Skin of body (tissue), 2 donors: ENCODE measurements around the gene ELOB. TPM values are rescaled to one million over a fixed set of nuclear protein-coding genes. Genes with fewer than 3 reads are reported as not detected.

ENCODE experiments used
- DNase-seq: peaks from one replicate; lab custom pipeline; 2025; lab: John Stamatoyannopoulos, UW
- total RNA-seq: library from RNA; depleted of rRNA; stranded (reverse); fragments of >200 nt; gene quantifications from one replicate; pipeline ENCODE4 v1.2.3, GENCODE V29; 2014

The ELOB gene
- total RNA-seq = 109 TPM

DNA sequence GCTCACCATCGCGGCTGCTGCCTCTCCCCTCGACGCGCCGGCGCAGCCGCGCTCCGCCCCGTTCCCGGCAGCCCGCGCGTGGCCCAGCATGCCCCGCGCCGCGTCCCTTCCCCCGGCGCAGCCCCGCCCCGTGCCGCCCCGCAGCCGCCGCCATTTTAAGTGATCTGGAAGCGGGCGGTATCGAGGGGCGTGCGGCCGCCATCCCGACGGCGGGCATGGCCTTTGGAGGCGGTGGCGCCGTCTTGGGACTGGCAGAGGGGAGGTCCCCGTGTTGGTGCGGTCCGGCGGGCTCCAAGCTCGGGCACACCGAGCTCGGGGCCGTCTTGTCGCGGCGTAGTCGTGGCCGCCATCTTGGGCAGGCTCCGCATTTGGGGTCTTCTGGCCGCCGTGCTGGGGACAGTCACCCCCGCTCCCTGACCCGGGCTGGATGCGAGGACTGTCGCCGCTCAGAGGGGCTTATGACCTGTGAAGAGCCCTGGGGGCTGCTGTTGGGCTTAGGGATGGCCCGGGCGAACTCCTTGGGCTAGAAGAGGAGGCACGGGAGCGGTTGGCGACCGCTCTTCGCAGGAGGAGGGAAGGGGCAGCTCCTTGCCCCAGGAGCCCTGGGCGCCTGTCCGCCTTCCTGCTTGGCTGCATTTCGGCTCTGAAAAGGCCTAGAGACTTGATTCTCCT is at the start of gene ELOB:
TSS of gene ELOB (minus strand) at position 50 of the 672 bp plus-strand sequence. CDS start at position 9, 41 bp downstream.
- peak; percentile 76 for DNase-seq

DNA sequence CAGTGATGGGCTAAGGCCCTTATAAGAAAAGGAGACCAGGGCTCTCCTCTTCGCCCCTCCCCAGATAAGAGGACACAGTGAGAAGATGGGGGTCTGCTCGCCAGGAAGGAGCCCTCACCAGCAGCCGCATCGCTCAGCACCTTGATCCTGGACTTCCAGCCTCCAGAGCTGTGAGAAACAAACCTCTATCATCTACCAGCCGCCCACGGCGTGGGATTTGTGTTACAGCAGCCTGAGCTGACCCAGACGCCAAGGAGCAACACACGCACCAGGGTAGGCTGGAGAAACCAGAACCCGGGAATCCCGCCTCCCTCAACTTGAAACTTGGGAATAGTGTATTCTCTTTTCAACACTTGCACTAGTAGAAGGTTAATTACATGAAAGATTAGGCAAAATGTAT is 48.8 kb upstream of the ELOB start:
- no peak for DNase-seq

DNA sequence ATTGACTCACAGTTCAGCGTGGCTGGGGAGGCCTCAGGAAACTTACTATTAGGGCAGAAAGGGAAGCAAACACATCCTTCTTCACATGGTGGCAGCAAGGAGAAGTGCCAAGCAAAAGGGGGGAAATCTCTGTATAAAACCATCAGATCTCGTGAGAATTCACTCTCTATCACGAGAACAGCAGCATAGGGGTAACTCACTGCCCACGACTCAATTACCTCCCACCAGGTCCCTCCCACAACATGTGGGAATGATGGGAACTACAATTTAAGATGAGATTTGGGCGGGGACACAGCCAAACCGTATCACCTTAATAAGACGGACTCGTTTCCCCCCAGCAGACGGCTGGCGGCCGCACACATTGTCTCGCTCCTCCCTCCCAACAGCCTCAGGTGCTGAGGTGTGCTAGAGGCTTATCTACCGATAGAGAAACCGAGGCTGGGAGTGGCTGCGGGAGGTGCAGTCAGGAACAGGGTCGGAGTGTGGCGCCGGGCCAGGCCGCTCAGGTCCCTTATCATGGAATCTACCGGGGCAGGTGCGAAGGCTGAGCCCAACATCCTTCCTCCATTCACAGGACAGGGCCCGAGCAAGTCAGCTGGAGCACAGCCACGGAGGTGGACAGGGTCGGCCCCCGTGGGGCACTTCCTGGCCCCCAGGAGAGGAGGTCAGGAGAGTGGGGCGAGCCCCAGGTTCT is 48.1 kb upstream of the ELOB start:
- DNase-seq = no peak

DNA sequence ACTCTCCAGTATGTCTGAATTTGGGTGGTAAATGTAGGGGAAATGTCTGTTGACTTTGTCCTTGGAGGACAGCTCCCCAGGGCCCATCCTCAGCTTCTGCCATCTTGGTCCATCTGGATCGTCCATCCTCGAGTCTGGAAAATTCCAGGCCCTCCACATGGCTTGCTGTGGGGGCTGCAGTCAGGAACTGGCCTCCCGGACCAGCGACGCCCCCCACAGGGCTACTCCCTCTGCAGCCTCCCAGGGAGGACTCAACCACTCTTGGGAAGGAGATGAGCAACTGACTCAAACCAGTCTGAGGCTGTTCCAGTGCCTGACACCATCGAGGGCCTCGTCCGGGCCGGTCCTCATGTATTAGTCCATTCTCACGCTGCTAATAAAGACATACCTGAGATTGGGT is 47.5 kb upstream of the ELOB start:
- DNase-seq = no peak

DNA sequence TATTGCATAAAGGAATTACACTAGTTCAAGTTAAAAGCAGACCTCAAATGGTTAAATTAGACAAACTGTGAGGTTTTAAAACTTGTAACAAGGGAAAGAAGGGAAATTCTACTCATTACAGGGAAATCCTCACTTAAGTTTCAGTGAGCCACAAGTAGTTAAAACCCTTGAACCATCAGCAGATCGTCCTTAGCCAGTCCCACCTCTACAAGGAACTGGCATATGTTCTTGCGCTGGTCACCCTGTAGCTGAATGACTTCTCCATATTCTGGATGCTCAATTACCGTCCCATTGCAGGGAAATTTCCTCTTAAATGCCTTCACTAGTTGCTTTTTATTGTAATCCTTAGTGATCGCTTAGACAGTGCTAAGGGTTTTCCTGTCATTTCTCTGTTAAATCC is 45.4 kb upstream of the ELOB start:
- DNase-seq = no peak

DNA sequence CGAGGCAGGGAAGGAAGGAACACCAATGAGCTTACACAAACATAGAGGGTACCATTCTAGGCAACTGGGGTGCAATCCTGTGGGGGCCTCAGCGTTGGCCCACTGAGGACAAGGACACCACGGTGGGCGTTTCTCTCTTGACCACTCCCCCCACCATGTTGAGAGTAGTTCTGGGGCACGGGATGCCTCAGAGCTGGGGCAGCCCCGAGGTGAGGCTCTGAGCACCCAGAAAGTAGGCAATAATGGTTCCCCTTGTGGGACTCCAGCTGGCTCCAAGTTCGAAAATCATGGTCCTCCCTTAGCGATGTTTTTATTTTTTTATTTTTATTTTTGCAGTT is 45.0 kb upstream of the ELOB start:
- DNase-seq = no peak

DNA sequence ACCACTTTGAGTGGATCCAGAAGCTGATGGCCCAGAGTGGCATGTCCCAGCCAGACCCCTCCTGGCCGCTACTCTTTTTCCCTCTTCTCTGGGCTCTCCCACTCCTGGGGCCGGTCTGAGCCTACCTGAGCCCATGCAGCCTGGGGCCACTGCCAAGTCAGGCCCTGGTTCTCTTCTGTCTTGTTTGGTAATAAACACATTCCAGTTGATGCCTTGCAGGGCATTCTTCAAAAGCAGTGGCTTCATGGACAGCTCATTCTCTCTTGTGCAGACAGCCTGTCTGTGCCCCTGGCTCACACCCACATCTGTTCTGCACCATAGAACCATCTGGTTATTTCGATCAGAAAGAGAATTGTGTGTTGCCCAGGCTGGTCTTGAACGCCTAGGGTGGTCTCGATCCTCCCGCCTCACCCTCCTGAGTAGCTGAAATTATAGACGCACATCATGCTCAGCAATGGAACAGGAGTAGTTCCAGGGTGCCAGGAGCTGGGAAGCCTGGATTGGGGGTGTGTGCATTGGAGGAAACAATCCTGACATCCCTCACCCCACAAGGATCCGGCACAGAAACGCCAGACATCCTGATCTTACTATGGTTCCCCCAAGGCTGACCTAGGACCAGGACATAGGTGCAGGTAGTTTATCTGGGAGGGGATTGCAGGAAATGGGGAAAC is 44.5 kb upstream of the ELOB start:
- DNase-seq = no peak

DNA sequence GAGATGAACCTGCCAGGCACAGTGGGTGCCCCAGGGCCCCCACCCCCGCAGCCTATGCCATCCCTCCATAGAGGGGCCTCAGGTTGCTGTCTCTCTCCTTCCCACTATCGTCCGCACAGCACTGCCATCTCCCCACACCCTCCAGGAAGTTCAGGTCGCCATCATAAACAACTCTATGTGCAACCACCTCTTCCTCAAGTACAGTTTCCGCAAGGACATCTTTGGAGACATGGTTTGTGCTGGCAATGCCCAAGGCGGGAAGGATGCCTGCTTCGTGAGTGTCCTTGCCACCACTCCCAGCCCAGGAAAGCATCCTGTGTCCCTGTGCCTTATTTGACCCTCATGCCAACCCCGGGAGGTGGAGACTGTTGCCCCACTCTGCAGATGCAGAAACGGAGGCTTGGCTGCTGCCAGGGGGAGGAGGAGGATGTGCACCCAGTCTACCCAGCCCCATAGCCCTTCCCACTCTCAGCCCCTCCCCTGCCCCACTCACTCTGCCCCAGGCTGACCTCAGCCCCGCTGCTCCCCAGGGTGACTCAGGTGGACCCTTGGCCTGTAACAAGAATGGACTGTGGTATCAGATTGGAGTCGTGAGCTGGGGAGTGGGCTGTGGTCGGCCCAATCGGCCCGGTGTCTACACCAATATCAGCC is 43.9 kb upstream of the ELOB start:
- no peak for DNase-seq

DNA sequence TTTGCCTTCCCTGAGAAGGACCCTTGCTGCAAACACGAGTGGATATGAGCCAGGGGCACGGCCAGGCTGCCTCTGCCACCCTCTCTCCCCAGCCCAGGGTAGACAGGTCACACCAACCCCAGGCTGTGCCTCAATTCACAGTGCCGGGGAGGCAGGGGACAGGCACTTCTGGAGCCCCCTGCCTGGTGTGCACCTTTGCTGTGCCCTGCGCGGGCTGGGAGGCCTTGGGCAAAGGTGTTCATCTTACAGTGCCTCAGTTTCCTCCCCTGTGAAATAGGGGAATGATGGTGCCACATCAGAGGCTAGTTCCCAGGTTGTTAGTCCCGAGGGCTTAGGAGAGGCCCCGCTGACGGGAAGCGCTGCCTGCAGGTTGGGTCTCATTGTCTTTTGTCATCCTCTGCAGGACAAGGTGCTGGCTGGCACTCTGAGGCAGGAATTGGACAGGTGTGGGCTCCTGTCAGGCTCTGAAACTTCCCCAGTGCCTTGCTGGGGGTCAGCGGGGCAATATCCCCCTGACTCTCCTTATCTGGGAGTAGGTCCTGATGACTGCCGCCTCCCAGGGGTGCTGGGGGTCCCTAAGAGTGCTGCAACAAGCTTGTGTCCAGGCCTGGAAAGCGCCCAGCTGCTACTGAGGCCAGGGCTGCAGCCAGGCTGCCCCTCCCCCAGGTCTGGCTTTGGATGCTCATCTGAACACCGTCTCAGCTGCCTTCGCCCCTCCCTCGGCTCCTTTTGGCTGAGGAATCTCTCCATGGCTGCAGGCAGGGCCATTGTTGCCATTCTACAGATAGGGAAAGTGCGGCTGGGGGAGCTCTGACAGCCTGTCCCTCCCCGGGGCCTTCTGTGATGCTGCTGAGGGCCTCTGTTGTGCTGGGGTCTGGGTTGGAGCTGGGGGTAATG is 43.1 kb upstream of the ELOB start:
- no peak for DNase-seq

DNA sequence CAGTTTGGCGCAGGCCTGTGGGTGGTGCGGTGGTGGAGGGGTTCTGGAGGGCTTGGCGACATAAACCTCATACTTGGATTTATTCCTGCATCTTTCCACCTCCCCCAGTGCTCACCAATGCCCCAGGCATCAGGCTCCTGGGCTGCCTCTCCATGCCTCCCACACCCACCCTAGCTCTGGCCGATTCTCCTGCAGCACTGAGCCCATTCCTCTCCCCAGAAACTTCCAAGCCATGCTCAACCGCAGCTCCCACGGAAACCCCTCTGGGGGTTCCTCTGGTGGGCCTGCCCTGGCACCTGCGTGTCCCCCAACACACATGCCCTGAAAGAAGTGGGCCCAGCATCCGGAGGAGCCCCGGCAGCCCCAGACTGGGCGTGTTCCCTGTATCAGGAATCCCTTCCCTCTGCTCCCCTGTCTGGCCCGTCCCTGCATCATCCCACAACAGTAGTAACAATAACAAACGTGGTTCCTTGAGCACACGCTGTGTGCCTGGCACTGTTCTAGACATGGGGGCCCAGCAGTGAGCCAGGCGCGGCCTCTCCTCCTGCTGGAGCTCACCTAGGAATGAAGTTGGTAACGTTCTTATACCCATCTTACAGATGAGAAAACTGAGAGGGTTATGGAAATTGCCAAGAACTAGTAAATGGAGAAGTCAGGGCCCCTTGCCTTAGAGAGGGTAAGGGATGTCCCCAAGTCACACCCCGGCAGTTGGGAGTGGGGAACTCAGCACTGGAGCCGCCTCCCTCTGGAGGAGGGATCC is 42.3 kb upstream of the ELOB start:
- no peak for DNase-seq

DNA sequence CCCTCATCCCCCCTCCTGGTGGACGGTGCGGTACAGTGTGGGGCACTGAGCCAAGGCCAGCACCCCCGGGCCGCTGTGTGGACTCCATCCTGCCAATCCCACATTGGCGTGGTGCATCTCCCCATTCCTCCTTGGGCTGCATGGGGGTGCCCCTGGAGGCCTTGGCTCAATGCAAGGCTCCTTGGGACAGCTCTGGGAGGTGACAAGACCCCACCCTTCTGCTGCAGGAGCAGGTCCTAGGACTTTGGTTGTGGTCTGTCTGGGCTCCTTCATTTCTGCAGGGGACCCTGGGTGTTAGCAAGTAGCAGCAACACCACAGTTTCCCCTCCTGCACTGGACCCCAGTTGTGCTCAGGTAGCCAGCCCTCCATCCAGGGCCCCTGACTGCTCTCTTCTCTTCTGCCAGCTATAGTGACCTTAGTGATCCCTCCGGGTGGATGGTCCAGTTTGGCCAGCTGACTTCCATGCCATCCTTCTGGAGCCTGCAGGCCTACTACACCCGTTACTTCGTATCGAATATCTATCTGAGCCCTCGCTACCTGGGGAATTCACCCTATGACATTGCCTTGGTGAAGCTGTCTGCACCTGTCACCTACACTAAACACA is 41.3 kb upstream of the ELOB start:
- DNase-seq = no peak

DNA sequence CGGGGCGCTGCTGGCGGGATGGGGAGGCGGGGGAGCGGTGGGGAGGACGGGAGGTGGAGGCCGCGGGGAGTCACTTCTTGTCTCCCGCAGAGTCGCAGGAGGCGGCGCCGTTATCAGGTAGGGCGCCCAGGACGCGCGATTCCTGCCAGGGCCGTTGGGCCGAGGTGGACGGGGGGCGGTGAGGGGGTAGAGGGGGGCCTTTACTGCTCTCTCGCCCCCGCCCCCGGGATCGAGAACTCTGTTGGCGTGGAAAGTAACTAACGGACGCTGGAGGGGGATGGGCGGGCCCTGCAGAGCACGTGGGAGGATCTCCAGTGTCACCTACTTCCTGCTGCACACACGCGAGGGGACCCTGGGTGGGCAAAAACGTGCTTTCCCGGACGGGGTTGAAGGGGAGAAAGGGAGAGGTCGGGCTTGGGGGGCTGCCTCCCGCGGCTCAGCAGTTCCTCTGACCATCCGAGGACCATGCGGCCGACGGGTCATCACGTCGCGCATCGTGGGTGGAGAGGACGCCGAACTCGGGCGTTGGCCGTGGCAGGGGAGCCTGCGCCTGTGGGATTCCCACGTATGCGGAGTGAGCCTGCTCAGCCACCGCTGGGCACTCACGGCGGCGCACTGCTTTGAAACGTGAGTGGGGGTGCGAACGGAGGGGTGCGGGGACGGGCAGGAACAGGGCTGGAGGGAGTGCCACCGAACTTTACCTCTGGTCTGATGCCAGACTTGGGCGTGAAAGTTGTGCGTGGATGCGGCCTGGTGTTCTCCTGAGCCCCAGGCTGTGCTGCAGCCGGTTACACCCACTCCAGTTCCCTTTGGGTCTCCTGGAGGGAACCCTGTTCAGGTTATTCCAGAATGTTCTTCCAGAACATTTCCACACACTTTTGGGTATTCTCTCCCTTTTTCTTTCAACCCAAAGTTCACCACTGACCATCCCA is 40.5 kb upstream of the ELOB start:
- no peak for DNase-seq

DNA sequence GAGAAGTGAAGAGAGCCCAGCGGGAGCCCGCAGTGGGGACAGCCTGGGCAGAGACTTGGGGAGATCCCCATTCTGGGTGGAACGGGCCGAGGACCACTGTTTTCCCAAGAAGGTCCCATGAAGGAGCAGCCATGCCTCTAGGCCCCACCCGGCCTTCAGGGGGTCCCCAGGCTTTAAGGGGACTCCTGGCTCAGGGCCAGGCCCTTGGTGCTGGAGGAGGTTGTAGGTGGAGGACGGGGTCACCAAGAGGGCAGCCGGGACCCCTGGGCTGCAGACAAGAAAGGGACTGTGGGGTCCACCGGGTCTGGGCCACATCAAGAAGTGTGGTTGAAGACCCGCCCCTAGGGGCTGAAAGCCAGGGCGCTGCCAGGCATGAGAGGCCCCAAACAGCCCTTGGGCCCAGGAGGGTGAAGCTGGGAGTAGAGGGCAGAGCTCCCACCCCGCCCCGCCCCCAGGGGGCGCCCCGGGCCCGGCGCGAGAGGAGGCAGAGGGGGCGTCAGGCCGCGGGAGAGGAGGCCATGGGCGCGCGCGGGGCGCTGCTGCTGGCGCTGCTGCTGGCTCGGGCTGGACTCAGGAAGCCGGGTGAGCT is 39.8 kb upstream of the ELOB start, which contains the start of gene PRSS21:
TSS of gene PRSS21 (plus strand) at position 487 of the 589 bp plus-strand sequence. CDS start at position 519, 32 bp downstream.
- DNase-seq = no peak

DNA sequence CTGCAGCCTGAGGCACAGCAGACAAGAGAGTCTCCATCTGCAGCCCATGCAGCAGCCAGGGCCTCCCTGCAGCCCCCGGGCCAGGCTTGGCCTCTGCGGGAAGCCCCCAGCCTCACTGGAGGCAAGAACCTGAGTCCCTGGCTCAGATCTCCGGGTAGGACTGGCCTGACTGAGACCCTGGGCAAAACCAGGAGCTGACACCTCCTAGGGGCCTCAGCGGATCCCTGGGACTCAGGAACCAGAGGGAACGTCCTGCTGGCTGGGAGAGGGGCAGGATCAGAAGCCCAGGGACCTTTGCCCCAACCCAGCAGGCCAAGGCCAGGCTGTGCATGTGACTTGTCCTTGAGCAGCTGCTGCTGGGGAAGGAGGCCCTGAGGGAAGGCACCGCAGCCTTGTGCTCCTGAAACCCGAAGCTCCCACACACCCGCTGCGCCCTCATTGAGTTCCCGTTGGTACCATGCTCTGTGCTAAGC is 38.3 kb upstream of the ELOB start:
- DNase-seq = no peak

DNA sequence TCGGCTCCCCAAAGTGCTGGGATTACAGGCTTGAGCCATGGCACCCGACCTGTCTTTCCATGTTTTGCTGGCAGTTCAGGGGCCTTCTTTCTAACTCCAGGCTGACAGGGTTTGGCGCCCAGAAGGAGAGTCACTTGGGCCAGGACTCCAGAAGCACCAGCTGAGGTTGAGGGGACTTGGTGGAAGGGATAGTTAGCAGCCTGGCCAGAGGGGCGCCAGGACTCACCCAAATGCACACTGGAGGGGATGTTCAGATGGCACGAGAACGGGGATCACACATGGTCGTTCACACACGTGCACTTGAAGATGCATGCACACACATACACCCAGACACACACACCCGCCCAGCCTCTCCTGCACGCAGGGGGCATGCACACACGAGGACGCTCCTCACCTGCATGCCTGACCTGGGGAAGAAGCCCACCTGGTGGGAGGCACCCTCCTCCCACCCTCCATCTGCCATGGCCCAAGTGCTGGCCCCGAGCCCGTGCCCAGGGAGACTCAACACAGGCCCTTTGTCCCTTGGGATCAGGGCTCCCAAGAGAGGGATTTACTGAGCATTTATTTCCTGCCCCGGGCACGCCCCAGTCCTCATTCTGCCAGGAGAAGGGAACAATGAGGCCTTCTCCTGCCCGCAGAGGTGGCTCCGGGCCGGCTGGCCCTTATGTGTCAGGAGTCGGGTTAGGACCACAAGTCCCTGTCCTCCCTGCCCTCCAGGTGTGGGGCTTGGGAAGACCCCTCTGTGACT is 37.6 kb upstream of the ELOB start:
- no peak for DNase-seq

DNA sequence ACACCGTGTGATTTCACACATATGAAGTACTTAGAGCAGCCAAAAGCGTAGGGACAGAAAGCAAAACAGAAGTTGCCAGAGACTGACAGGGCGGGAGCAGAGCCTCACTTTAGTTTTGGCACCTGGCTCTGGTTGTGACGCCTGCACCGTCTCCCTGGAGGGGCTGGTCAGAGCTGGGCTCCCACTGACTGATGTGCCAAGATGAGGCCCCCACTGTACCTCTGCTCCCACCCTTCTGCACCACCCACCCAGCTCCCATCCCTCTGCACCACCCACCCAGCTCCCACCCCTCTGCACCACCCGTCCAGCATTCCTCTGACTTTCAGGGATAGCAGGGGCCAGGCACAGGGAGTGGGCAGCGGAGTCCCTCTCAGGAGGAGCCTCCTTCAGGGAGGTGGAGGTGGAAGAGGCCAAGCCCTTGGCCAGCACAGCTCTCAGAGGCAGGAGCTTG is 36.7 kb upstream of the ELOB start:
- no peak for DNase-seq

DNA sequence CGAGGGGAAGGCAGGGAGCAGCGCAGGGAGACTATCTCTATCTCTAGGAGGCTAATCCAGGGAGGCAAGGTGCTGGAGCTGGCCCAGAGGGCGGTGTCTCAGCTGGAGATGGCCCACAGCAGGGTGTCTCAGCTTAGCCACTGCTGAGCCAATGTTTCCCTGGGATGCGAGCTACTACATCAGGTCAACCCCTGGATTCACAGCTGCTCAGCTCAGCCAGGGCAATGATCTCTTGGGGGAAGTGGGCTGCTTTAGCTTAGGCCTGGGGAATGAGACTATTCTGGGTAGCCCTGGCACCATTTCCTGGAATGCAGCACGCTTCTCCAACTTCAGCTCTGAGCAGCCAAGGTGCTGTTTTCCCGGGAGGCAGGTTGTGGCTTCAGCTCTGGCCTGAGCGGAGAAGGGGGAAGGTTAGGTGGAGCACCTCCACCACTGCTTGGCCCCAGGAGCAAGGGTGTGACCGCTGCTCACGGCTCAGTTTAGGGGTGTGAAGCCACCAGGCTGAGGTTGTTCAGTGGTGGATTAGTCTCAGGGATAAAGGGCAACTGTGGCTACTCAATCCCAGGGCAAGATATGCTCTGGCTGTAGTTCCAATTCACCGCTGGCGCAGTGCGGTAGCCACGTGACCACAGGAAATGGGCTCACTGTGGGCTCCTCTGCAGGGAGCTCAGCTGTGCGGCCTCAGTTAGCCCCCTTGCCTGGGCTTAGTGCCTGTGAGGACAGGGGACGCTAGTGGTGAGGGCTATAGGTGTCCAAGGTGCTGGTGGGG is 34.8 kb upstream of the ELOB start:
- no peak for DNase-seq
